HepG2 (cell line): Measurements from ENCODE around the gene GGA2. TPM values are rescaled to one million over a fixed set of nuclear protein-coding genes. Genes with fewer than 3 reads are reported as not detected.

ENCODE experiments used
- ATF1 ChIP-seq: IDR thresholded peaks from 2 replicates; pipeline ENCODE4 v1.6.1; 2016; ENCODE audit warnings: mild to moderate bottlenecking, control low read depth
- FOXA1 ChIP-seq, 2 experiments: fragments of 450-650 bp in 1 of 2; sonication (generic) in 1 of 2; formaldehyde crosslinking in 1 of 2; IDR thresholded peaks; 2 replicates each; pipeline versions ENCODE4 v1.4.0 to v1.6.1; 2016 to 2020; ENCODE audit warnings: missing genetic modification reagents in 1 of 2
- RBFOX2 ChIP-seq: fragments of 200-400 bp; formaldehyde crosslinking; IDR thresholded peaks from 2 replicates; pipeline ENCODE4 v1.6.1; 2017; ENCODE audit warnings: low read depth, mild to moderate bottlenecking, low read length
- RBM22 ChIP-seq: fragments of 200-400 bp; formaldehyde crosslinking; optimal IDR thresholded peaks from 2 replicates; pipeline ENCODE3; 2017; ENCODE audit warnings: mild to moderate bottlenecking, low read length, moderate library complexity
- TOE1 ChIP-seq: sonication (generic); formaldehyde crosslinking; IDR thresholded peaks from 2 replicates; pipeline ENCODE4 v1.4.0; 2020; ENCODE audit warnings: mild to moderate bottlenecking, missing genetic modification reagents
- ZNF709 ChIP-seq: sonication (generic); formaldehyde crosslinking; IDR thresholded peaks from 2 replicates; pipeline ENCODE4 v1.5.0; 2020; ENCODE audit warnings: mild to moderate bottlenecking, missing genetic modification reagents
- ZNF720 ChIP-seq: sonication (generic); formaldehyde crosslinking; IDR thresholded peaks from 2 replicates; pipeline ENCODE4 v1.4.0; 2020; ENCODE audit warnings: missing genetic modification reagents
- polyA plus RNA-seq, 8 experiments: library from polyadenylated mRNA; depleted of rRNA in 3 of 8; stranded (reverse) in 7 of 8; unstranded in 1 of 8; fragments of >200 nt; fragmentation: Illumina TruSeq in 4 of 8; extraction: Trizol in 4 of 8; gene quantifications; 2 replicates each; pipeline versions ENCODE4 v1.2.1 to v1.2.3, GENCODE V29; 2011 to 2016; ENCODE audit warnings: low read depth in 4 of 8, missing spikeins in 1 of 8, mixed read lengths in 1 of 8; ENCODE audit not compliant: insufficient read depth in 1 of 8
- total RNA-seq, 5 experiments: library from RNA; depleted of rRNA; stranded (reverse); fragments of >200 nt; fragmentation: Illumina TruSeq; extraction: Trizol; gene quantifications; 2 replicates each; pipeline ENCODE4 v1.2.3, GENCODE V29; 2016; ENCODE audit warnings: low read depth in 1 of 5
- TF ChIP-seq, protein P1 (sequence below): sonication (generic); formaldehyde crosslinking; IDR thresholded peaks from 2 replicates; pipeline ENCODE4 v1.4.0; 2020; ENCODE audit warnings: mild to moderate bottlenecking, missing genetic modification reagents
- TF ChIP-seq, protein P2 (sequence below): sonication (generic); formaldehyde crosslinking; IDR thresholded peaks from 2 replicates; pipeline ENCODE4 v1.5.0; 2020; ENCODE audit warnings: mild to moderate bottlenecking, missing genetic modification reagents
- TF ChIP-seq, protein P3 (sequence below): sonication (generic); formaldehyde crosslinking; IDR thresholded peaks from 2 replicates; pipeline ENCODE4 v1.5.0; 2020; ENCODE audit warnings: missing genetic modification reagents
- TF ChIP-seq, protein P4 (sequence below): IDR thresholded peaks from 2 replicates; pipeline ENCODE4 v1.6.1; 2016; ENCODE audit warnings: missing compliant biosample characterization, missing genetic modification reagents, borderline replicate concordance
- TF ChIP-seq, protein P5 (sequence below): sonication (generic); formaldehyde crosslinking; IDR thresholded peaks from 2 replicates; pipeline ENCODE4 v1.4.0; 2020; ENCODE audit warnings: missing genetic modification reagents, low read depth, mild to moderate bottlenecking, borderline replicate concordance
- TF ChIP-seq, protein P6 (sequence below): sonication (generic); formaldehyde crosslinking; IDR thresholded peaks from 2 replicates; pipeline ENCODE4 v1.4.0; 2020; ENCODE audit warnings: missing genetic modification reagents, borderline replicate concordance
- TF ChIP-seq, protein P7 (sequence below): fragments of 450-650 bp; IDR thresholded peaks from 2 replicates; pipeline ENCODE4 v1.6.1; 2017

GGA2 gene
- total and polyA plus RNA-seq, 2 of the 13 experiments (the other 11 are each of a cell fraction or from before 2014, with no cell fraction given): 51.5 to 69.8 TPM

DNA sequence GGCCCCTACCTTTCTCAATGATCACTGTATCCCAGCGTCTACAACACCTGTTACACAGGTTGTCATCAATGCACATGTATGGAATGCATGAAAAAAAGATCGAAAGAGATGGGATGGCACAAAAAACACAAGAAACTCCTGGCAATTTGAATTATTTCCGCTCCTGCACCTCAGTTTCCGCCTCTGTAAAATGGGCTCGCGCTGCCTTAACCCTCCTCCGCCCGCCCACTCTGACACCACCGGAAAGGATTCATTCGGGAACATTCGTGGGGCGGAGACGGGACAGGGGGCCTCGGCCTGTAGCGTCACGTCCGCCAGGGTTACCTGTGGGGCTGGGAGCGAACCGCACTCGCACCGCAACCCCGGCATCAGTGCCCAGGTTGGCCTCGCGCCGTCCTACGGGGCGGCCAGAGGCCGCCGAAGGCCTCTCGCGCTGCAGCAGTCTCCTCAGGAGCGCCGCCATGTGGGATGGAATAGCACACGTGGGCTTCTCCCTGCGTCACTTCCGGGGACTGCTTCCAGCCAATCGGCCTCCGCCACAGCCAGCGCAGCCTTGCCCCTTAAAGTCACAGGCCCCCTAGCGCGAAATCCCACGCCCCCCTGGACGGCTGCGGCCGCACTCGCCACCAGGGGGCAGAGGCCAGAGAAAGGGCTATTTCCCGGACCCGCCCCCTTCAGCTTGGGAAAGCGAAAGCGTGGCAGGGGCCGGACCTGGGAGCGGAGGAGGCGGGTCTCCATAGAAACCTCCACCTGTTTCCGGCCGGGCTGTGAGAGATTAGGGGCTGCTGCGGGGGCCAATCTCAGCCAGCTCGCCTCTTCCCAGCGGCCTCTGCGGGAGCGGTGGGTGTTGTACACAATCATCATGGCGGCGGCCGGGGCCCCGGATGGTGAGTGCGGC is 46.8 kb upstream of the GGA2 start, which contains the start of the genes EARS2 and UBFD1 (continued):
- TF ChIP-seq RBFOX2 (peak; percentile 98), RBM22 (no peak), ZNF709 (CRISPR knock-in tag) (peak; percentile 92; the same call in 1 of the 2 replicates), FOXA1 (IDR thresholded peaks at IDR 0.05) (no peak), FOXA1 (CRISPR knock-in tag; IDR thresholded peaks at IDR 0.05) (peak; percentile 53), TOE1 (peak; percentile 52), ATF1 (CRISPR knock-in tag) (peak; percentile 97), ZNF720 (peak; percentile 83; the same call in 1 of the 2 replicates)
- TF ChIP-seq, protein P1, sequence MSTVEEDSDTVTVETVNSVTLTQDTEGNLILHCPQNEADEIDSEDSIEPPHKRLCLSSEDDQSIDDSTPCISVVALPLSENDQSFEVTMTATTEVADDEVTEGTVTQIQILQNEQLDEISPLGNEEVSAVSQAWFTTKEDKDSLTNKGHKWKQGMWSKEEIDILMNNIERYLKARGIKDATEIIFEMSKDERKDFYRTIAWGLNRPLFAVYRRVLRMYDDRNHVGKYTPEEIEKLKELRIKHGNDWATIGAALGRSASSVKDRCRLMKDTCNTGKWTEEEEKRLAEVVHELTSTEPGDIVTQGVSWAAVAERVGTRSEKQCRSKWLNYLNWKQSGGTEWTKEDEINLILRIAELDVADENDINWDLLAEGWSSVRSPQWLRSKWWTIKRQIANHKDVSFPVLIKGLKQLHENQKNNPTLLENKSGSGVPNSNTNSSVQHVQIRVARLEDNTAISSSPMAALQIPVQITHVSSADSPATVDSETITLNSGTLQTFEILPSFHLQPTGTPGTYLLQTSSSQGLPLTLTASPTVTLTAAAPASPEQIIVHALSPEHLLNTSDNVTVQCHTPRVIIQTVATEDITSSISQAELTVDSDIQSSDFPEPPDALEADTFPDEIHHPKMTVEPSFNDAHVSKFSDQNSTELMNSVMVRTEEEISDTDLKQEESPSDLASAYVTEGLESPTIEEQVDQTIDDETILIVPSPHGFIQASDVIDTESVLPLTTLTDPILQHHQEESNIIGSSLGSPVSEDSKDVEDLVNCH (CRISPR knock-in tag): peak; percentile 55; the same call in 1 of the 2 replicates
- TF ChIP-seq, protein P2, sequence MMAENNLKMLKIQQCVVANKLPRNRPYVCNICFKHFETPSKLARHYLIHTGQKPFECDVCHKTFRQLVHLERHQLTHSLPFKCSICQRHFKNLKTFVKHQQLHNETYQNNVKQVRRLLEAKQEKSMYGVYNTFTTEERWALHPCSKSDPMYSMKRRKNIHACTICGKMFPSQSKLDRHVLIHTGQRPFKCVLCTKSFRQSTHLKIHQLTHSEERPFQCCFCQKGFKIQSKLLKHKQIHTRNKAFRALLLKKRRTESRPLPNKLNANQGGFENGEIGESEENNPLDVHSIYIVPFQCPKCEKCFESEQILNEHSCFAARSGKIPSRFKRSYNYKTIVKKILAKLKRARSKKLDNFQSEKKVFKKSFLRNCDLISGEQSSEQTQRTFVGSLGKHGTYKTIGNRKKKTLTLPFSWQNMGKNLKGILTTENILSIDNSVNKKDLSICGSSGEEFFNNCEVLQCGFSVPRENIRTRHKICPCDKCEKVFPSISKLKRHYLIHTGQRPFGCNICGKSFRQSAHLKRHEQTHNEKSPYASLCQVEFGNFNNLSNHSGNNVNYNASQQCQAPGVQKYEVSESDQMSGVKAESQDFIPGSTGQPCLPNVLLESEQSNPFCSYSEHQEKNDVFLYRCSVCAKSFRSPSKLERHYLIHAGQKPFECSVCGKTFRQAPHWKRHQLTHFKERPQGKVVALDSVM (CRISPR knock-in tag): peak; percentile 89
- TF ChIP-seq, protein P3, sequence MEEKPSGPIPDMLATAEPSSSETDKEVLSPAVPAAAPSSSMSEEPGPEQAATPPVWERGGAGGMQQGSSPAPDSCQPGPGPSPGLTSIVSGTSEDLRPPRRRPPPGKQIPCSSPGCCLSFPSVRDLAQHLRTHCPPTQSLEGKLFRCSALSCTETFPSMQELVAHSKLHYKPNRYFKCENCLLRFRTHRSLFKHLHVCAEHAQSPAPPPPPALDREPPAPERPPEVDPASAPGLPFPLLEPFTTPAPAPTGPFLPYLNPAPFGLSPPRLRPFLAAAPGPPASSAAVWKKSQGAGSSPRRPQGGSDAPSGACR (CRISPR knock-in tag): peak; percentile 98
- TF ChIP-seq, protein P4, sequence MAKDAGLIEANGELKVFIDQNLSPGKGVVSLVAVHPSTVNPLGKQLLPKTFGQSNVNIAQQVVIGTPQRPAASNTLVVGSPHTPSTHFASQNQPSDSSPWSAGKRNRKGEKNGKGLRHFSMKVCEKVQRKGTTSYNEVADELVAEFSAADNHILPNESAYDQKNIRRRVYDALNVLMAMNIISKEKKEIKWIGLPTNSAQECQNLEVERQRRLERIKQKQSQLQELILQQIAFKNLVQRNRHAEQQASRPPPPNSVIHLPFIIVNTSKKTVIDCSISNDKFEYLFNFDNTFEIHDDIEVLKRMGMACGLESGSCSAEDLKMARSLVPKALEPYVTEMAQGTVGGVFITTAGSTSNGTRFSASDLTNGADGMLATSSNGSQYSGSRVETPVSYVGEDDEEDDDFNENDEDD: peak; percentile 70
- TF ChIP-seq, protein P5, sequence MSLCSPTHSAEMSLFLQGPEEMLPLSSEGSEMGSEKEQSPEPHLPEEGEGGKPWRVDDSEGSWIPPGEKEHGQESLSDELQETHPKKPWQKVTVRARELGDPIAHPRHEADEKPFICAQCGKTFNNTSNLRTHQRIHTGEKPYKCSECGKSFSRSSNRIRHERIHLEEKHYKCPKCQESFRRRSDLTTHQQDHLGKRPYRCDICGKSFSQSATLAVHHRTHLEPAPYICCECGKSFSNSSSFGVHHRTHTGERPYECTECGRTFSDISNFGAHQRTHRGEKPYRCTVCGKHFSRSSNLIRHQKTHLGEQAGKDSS (CRISPR knock-in tag): peak; percentile 20; the same call in 1 of the 2 replicates
- TF ChIP-seq, protein P6, sequence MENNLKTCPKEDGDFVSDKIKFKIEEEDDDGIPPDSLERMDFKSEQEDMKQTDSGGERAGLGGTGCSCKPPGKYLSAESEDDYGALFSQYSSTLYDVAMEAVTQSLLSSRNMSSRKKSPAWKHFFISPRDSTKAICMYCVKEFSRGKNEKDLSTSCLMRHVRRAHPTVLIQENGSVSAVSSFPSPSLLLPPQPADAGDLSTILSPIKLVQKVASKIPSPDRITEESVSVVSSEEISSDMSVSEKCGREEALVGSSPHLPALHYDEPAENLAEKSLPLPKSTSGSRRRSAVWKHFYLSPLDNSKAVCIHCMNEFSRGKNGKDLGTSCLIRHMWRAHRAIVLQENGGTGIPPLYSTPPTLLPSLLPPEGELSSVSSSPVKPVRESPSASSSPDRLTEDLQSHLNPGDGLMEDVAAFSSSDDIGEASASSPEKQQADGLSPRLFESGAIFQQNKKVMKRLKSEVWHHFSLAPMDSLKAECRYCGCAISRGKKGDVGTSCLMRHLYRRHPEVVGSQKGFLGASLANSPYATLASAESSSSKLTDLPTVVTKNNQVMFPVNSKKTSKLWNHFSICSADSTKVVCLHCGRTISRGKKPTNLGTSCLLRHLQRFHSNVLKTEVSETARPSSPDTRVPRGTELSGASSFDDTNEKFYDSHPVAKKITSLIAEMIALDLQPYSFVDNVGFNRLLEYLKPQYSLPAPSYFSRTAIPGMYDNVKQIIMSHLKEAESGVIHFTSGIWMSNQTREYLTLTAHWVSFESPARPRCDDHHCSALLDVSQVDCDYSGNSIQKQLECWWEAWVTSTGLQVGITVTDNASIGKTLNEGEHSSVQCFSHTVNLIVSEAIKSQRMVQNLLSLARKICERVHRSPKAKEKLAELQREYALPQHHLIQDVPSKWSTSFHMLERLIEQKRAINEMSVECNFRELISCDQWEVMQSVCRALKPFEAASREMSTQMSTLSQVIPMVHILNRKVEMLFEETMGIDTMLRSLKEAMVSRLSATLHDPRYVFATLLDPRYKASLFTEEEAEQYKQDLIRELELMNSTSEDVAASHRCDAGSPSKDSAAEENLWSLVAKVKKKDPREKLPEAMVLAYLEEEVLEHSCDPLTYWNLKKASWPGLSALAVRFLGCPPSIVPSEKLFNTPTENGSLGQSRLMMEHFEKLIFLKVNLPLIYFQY: peak; percentile 73; the same call in 1 of the 2 replicates
- TF ChIP-seq, protein P7, sequence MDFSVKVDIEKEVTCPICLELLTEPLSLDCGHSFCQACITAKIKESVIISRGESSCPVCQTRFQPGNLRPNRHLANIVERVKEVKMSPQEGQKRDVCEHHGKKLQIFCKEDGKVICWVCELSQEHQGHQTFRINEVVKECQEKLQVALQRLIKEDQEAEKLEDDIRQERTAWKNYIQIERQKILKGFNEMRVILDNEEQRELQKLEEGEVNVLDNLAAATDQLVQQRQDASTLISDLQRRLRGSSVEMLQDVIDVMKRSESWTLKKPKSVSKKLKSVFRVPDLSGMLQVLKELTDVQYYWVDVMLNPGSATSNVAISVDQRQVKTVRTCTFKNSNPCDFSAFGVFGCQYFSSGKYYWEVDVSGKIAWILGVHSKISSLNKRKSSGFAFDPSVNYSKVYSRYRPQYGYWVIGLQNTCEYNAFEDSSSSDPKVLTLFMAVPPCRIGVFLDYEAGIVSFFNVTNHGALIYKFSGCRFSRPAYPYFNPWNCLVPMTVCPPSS: no peak
